B cell (primary cell): ENCODE measurements around the gene PCDHA9. TPM values are rescaled to one million over a fixed set of nuclear protein-coding genes. Genes with fewer than 3 reads are reported as not detected.
"Not testable (repeated sequence)": the region's sequence is repeated elsewhere in the genome, so short reads cannot be mapped to it uniquely, and the experiment has no call there.

ENCODE experiments used
- ATAC-seq: fragments of 200-7000 bp; cut with Tn5 transposase; one replicate; pipeline ENCODE4 v1.10.0; 2021; ENCODE audit warnings: low read depth, mild to moderate bottlenecking, moderate number of reproducible peaks, moderate library complexity
- CTCF ChIA-PET: fragments of 350-600 bp; sonication (Branson Sonifier 250); formaldehyde crosslinking; loops from one replicate; lab custom pipeline; 2021; ENCODE audit warnings: antibody characterized with exemption, inconsistent platforms; lab: Charles Lee
- POLR2A ChIA-PET: fragments of 350-600 bp; sonication (Branson Sonifier 250); formaldehyde crosslinking; loops from one replicate; lab custom pipeline; 2021; ENCODE audit warnings: antibody characterized with exemption; lab: Charles Lee
- DNase-seq: peaks from one replicate; pipeline ENCODE4 v3.0.0; 2013
- H2AFZ ChIP-seq: 2 replicates; pipeline ENCODE4 v1.6.1; 2012; ENCODE audit warnings: mild to moderate bottlenecking, low read depth, low read length; ENCODE audit not compliant: insufficient read depth, poor library complexity, severe bottlenecking
- H3K27ac ChIP-seq, 2 donors: 1 replicate in 1 of 2; 2 replicates in 1 of 2; pipeline ENCODE4 v1.5.1; 2012 to 2013; ENCODE audit warnings: low read length in 2 of 2, mild to moderate bottlenecking in 2 of 2, moderate library complexity in 1 of 2
- H3K27me3 ChIP-seq, 4 experiments: fragments of 200-600 bp in 1 of 4; sonication (generic) in 1 of 4; replicated peaks in 1 of 4; 1 replicate in 2 of 4; 2 replicates in 2 of 4; pipeline versions ENCODE4 v1.6.1 to v1.7.0; 2013 to 2016; ENCODE audit warnings: low read length in 3 of 4, mild to moderate bottlenecking in 2 of 4, mixed read lengths in 1 of 4, moderate library complexity in 1 of 4; ENCODE audit not compliant: insufficient read depth in 4 of 4, control insufficient read depth in 3 of 4; ENCODE audit errors: control extremely low read depth in 1 of 4
- H3K36me3 ChIP-seq, 2 experiments: replicated peaks in 1 of 2; 1 replicate in 1 of 2; 2 replicates in 1 of 2; pipeline versions ENCODE4 v1.6.1 to v1.7.1; 2013; ENCODE audit warnings: low read length in 1 of 2; ENCODE audit not compliant: insufficient read depth in 2 of 2, control insufficient read depth in 1 of 2; ENCODE audit errors: control extremely low read depth in 1 of 2, extremely low read depth in 1 of 2
- H3K4me1 ChIP-seq, 2 donors: fragments of 200-600 bp in 1 of 2; sonication (generic) in 1 of 2; 1 replicate in 1 of 2; 2 replicates in 1 of 2; pipeline versions ENCODE4 v1.5.1 to v1.6.1; 2013 to 2017; ENCODE audit warnings: low read length in 2 of 2; ENCODE audit not compliant: control insufficient read depth in 2 of 2, insufficient read depth in 2 of 2
- H3K4me2 ChIP-seq: replicated peaks from 2 replicates; pipeline ENCODE3; 2012; ENCODE audit warnings: mild to moderate bottlenecking, low read depth, low read length; ENCODE audit not compliant: poor library complexity, severe bottlenecking
- H3K4me3 ChIP-seq, 5 experiments: fragments of 200-600 bp in 1 of 5; sonication (generic) in 1 of 5; 1 replicate in 3 of 5; 2 replicates in 2 of 5; pipeline versions ENCODE4 v1.5.1 to v1.7.0; 2011 to 2016; ENCODE audit warnings: low read length in 4 of 5, mild to moderate bottlenecking in 4 of 5, low read depth in 2 of 5, control low read depth in 1 of 5, moderate library complexity in 1 of 5; ENCODE audit not compliant: insufficient read depth in 1 of 5; ENCODE audit errors: control extremely low read depth in 1 of 5, extremely low read depth in 1 of 5
- H3K79me2 ChIP-seq: fragments of 200-600 bp; sonication (generic); one replicate; pipeline ENCODE4 v1.6.0; 2016; ENCODE audit warnings: low read length; ENCODE audit not compliant: control insufficient read depth, insufficient read depth
- H3K9ac ChIP-seq: fragments of 200-600 bp; sonication (generic); 2 replicates; pipeline ENCODE4 v1.6.1; 2017; ENCODE audit warnings: mild to moderate bottlenecking, low read length, moderate library complexity
- H3K9me3 ChIP-seq, 3 donors: one replicate each; pipeline versions ENCODE4 v1.6.1 to v1.7.1; 2013; ENCODE audit warnings: low read length in 2 of 3; ENCODE audit not compliant: control insufficient read depth in 2 of 3, insufficient read depth in 1 of 3; ENCODE audit errors: control extremely low read depth in 1 of 3
- H4K20me1 ChIP-seq: 2 replicates; pipeline ENCODE4 v1.6.0; 2012; ENCODE audit warnings: mild to moderate bottlenecking, low read length; ENCODE audit not compliant: insufficient read depth, control insufficient read depth, poor library complexity, severe bottlenecking
- H3K27ac Mint-ChIP-seq: one replicate; pipeline ENCODE4 v1.8.0; 2021; ENCODE audit warnings: mixed read lengths
- H3K27me3 Mint-ChIP-seq: one replicate; pipeline ENCODE4 v1.8.0; 2021; ENCODE audit warnings: mixed read lengths
- H3K4me1 Mint-ChIP-seq: one replicate; pipeline ENCODE4 v1.8.0; 2021; ENCODE audit warnings: mixed read lengths
- H3K4me3 Mint-ChIP-seq: one replicate; pipeline ENCODE4 v1.8.0; 2021; ENCODE audit warnings: mixed read lengths
- H3K9me3 Mint-ChIP-seq: one replicate; pipeline ENCODE4 v1.8.0; 2022; ENCODE audit warnings: mixed read lengths; ENCODE audit not compliant: insufficient read depth
- CTCF ChIP-seq: fragments of 200-600 bp; IDR thresholded peaks from one replicate; pipeline ENCODE4 v1.8.0; 2022; ENCODE audit warnings: antibody characterized with exemption, mild to moderate bottlenecking
- EZH2 ChIP-seq: IDR thresholded peaks from 2 replicates; pipeline ENCODE4 v1.6.1; 2012; ENCODE audit warnings: borderline replicate concordance, low read depth, mild to moderate bottlenecking, moderate library complexity, low read length; ENCODE audit not compliant: insufficient read depth, poor library complexity, severe bottlenecking
- WGBS: methylation state at CpG from one replicate; pipeline ENCODE4 v1.1.5; 2013; ENCODE audit warnings: missing lambda C conversion rate; ENCODE audit not compliant: insufficient coverage; 5-methylcytosine and 5-hydroxymethylcytosine counted together
- intact Hi-C: fragments of 100-400 bp; cut with micrococcal nuclease; formaldehyde crosslinking; loops from one replicate; pipeline ENCODE4 v1.10.0; 2022
- polyA plus RNA-seq: library from polyadenylated mRNA; depleted of rRNA; stranded (reverse); fragments of >200 nt; gene quantifications from 2 replicates; pipeline ENCODE4 v1.2.3, GENCODE V29; 2012
- total RNA-seq, 2 donors: library from RNA; stranded (reverse); fragments of 120-200 nt in 1 of 2; gene quantifications; 1 replicate in 1 of 2; 2 replicates in 1 of 2; pipeline versions ENCODE4 v1.2.3 to v1.2.4, GENCODE V29; 2013 to 2022

Gene PCDHA9
- total and polyA plus RNA-seq, 2 donors (not counting 1 experiment from before 2014, with no cell fraction given) = not detected

GRCh38 chr5:140808241-140808888, 39.8 kb upstream of the PCDHA9 start:
- ATAC-seq, H3K27ac Mint-ChIP-seq, H3K4me3 Mint-ChIP-seq, H2AFZ ChIP-seq, H3K4me2 ChIP-seq, H3K9ac ChIP-seq, H3K4me1 ChIP-seq, H4K20me1 ChIP-seq, H3K79me2 ChIP-seq, CTCF ChIA-PET, DNase-seq, POLR2A ChIA-PET, H3K27ac ChIP-seq, H3K4me3 ChIP-seq, H3K4me1 Mint-ChIP-seq, H3K9me3 Mint-ChIP-seq, H3K36me3 ChIP-seq, H3K27me3 Mint-ChIP-seq, intact Hi-C loops: not testable (repeated sequence)
- Histone ChIP-seq H3K9me3 (peaks cover 5 to 28% (median 16%) of the 10 kb centered on the region in 3 donors), H3K27me3 (peaks cover 0 to 11% (median 6%) of the 10 kb centered on the region in 4 experiments)
- WGBS = 73% methylated on average over 62 of the region's 62 CpGs

GRCh38 chr5:140808889-140809291, 39.3 kb upstream of the PCDHA9 start:
- CTCF ChIA-PET = no interaction called here
- H3K27me3 Mint-ChIP-seq = peaks cover 7% of the 10 kb centered on the region
- Histone ChIP-seq H3K27me3 (peaks cover 0 to 11% (median 6%) of the 10 kb centered on the region in 4 experiments), H3K9me3 (peaks cover 5 to 27% (median 16%) of the 10 kb centered on the region in 3 donors), H3K36me3 (no peaks in the 10 kb centered on the region), H3K4me1 (no peaks in the 10 kb centered on the region), H2AFZ (no peak overlapping the region), H3K4me2 (no peak overlapping the region), H4K20me1 (no peaks in the 10 kb centered on the region), H3K9ac (no peak overlapping the region), H3K4me3 (no peak overlapping the region), H3K27ac (no peak overlapping the region), H3K79me2 (no peaks in the 10 kb centered on the region)
- ATAC-seq = no peak
- peaks cover 2% of the 10 kb centered on the region for H3K9me3 Mint-ChIP-seq
- WGBS = 75% methylated on average over 43 of the region's 43 CpGs
- H3K27ac Mint-ChIP-seq = no peak overlapping the region
- POLR2A ChIA-PET = no interaction called here
- TF ChIP-seq CTCF (no peak), EZH2 (no peak)
- H3K4me3 Mint-ChIP-seq = no peak overlapping the region
- no peak for DNase-seq
- intact Hi-C loops = no loop called here
- no peaks in the 10 kb centered on the region for H3K4me1 Mint-ChIP-seq
